ENCODE results near the gene PGM5. TPM values are rescaled to one million over a fixed set of nuclear protein-coding genes. Genes with fewer than 3 reads are reported as not detected.

The PGM5 gene
- total and polyA plus RNA-seq, 2 donors (not counting 3 experiments of a cell fraction or from before 2014, with no cell fraction given) = 0.14 to 1.9 TPM

DNA sequence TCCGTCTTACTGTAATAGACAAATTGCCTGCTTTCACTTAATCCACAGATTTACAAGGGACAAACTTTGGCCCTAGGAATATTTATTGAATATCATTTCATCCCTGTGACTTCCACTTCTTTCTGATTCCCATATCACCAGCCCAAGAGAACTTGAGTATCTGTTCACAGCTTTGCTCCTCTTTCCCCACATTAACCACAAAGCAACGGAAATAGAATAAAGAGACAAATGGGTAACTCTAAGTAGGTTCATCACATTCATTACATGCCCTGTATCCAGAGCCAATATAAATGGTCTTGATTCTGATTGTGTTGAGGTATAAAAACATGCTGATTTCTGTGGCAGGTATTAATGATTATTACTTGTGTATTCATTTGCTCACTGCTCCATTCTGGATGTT lies 142.4 kb downstream of the PGM5 start:
- no peak overlapping the region for H3K9ac ChIP-seq (replicated peaks; ENCODE audit: extremely low read depth, insufficient read depth, low read length)
- no peaks in the 10 kb centered on the region for H3K9me1 ChIP-seq (replicated peaks; ENCODE audit: control insufficient read depth, extremely low read depth, insufficient read depth, low read length)
- H2AFZ ChIP-seq (ENCODE audit: low read depth, low read length) = no peak overlapping the region
- H3K79me2 ChIP-seq (ENCODE audit: control insufficient read depth, insufficient read depth, low read length) = no peaks in the 10 kb centered on the region
- BruUV-seq (replicated peaks) = no TSS peak
- no peaks in the 10 kb centered on the region for H4K20me1 ChIP-seq (replicated peaks; ENCODE audit: control insufficient read depth, extremely low read depth, insufficient read depth, low read length)
- no peak for DNase-seq (ENCODE audit: low read depth, low spot score)
- CTCF ChIA-PET = interaction anchor here (1.7 kb wide), 1 partner anchor 9 kb away, joined by 5 read pairs; no protein-coding TSS in a partner anchor
- H3K36me3 ChIP-seq (ENCODE audit: control insufficient read depth in 2 of 2, extremely low read depth in 1 of 2, insufficient read depth in 2 of 2, low read length in 2 of 2) = no peaks in the 10 kb centered on the region
- dilution Hi-C loops (cut with MboI; ENCODE audit: extremely low pct_ligation_motif_present, low sequenced_read_pairs) = no loop called here
- H3K27me3 ChIP-seq (ENCODE audit: control insufficient read depth in 2 of 2, insufficient read depth in 2 of 2, low read length in 2 of 2) = no peaks in the 10 kb centered on the region
- no peak for FAIRE-seq
- H3K27ac ChIP-seq (ENCODE audit: insufficient read depth, low read depth, low read length) = no peak overlapping the region
- no peaks in the 10 kb centered on the region for H3K9me3 ChIP-seq (replicated peaks; ENCODE audit: control insufficient read depth, insufficient read depth, low read length)
- intact Hi-C loops (cut with micrococcal nuclease) = no loop called here
- no peak overlapping the region for H3K4me2 ChIP-seq (ENCODE audit: insufficient read depth, low read length)
- H3K4me1 ChIP-seq (ENCODE audit: control insufficient read depth, extremely low read depth, insufficient read depth, low read length) = no peaks in the 10 kb centered on the region
- POLR2A ChIA-PET = no interaction called here
- no peak overlapping the region for H3K4me3 ChIP-seq (replicated peaks in 1 of 3; ENCODE audit: insufficient read depth in 1 of 3, low read depth in 1 of 3, low read length in 3 of 3)
- no peak for TF ChIP-seq EZH2 (IDR thresholded peaks at IDR 0.05; ENCODE audit: borderline replicate concordance, low read depth, low read length, severe bottlenecking)
- TF ChIP-seq, protein P1, sequence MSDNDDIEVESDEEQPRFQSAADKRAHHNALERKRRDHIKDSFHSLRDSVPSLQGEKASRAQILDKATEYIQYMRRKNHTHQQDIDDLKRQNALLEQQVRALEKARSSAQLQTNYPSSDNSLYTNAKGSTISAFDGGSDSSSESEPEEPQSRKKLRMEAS (IDR thresholded peaks at IDR 0.05; ENCODE audit: insufficient read depth, insufficient read length) = no peak
- no peak for TF ChIP-seq JUN (IDR thresholded peaks at IDR 0.05; ENCODE audit: borderline replicate concordance, insufficient read depth, insufficient read length, low read depth)
- TF ChIP-seq, protein P2, sequence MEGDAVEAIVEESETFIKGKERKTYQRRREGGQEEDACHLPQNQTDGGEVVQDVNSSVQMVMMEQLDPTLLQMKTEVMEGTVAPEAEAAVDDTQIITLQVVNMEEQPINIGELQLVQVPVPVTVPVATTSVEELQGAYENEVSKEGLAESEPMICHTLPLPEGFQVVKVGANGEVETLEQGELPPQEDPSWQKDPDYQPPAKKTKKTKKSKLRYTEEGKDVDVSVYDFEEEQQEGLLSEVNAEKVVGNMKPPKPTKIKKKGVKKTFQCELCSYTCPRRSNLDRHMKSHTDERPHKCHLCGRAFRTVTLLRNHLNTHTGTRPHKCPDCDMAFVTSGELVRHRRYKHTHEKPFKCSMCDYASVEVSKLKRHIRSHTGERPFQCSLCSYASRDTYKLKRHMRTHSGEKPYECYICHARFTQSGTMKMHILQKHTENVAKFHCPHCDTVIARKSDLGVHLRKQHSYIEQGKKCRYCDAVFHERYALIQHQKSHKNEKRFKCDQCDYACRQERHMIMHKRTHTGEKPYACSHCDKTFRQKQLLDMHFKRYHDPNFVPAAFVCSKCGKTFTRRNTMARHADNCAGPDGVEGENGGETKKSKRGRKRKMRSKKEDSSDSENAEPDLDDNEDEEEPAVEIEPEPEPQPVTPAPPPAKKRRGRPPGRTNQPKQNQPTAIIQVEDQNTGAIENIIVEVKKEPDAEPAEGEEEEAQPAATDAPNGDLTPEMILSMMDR (IDR thresholded peaks at IDR 0.05; ENCODE audit: extremely low read depth in 1 of 2, insufficient read depth in 1 of 2, low read depth in 1 of 2, low read length in 2 of 2) = no peak
- TF ChIP-seq MYC (IDR thresholded peaks at IDR 0.05; ENCODE audit: low read depth, low read length) = no peak
- TF ChIP-seq POLR2AphosphoS5 (IDR thresholded peaks at IDR 0.05; ENCODE audit: insufficient read depth, low read depth, low read length) = no peak
- no peak for TF ChIP-seq POLR2A (IDR thresholded peaks at IDR 0.05; ENCODE audit: low read depth, low read length)
- no peak for TF ChIP-seq FOS (IDR thresholded peaks at IDR 0.05; ENCODE audit: borderline replicate concordance, insufficient read depth, low read length)
- no peak for TF ChIP-seq GATA2 (IDR thresholded peaks at IDR 0.05; ENCODE audit: insufficient read depth, insufficient read length, low read depth, low read length)
